ENCODE results near the gene UBL3.

DNA sequence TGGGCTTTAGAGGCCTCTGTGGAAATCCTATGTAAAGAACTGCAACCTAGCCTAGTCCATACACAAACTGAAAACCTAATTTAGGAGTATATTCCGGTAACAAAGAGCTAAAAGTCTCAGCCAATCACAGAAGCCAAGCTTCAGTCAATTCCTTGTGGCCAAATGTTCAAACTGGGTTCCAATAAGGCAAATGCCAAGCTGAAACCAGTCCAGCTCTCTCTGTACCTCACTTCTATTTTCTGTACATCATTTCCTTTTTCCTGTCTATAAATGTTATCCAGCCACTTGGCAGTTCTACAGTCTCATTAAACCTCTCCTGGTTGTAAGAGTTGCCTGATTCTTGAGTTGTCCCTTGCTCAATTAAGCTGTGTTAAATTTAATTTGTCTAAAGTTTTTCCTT, 31.7 kb upstream of the UBL3 start:
- TF ChIP-seq POLR2A (IDR thresholded peaks at IDR 0.05; ENCODE audit: low read depth, low read length) (no peak), POLR2AphosphoS5 (IDR thresholded peaks at IDR 0.05; ENCODE audit: low read depth, low read length) (no peak), TAF1 (IDR thresholded peaks at IDR 0.05; ENCODE audit: borderline replicate concordance, low read depth, low read length) (no peak)
